Measurements from ENCODE around the gene DGAT2L6. TPM values are rescaled to one million over a fixed set of nuclear protein-coding genes. Genes with fewer than 3 reads are reported as not detected.
"Not testable (repeated sequence)": the region's sequence is repeated elsewhere in the genome, so short reads cannot be mapped to it uniquely, and the experiment has no call there.

DGAT2L6 gene
- total RNA-seq, 2 donors from 2014 or later: not detected

GRCh38 chrX:70169281-70169680 is 8.0 kb upstream of the DGAT2L6 start:
- Mint-ChIP-seq H3K4me1 (ENCODE audit: low read depth in 2 of 2) (no peaks in the 10 kb centered on the region), H3K36me3 (no peaks in the 10 kb centered on the region), H3K9me3 (no peaks in the 10 kb centered on the region), H3K27me3 (peaks cover 0 to 6% of the 10 kb centered on the region in 2 donors), H3K4me3 (no peak overlapping the region), H3K27ac (no peak overlapping the region)
- no peak for ATAC-seq
- DNase-seq (ENCODE audit: low spot score): no peak

GRCh38 chrX:70171624-70172023 is 5.7 kb upstream of the DGAT2L6 start:
- DNase-seq (ENCODE audit: low spot score) (no peak), ATAC-seq (no peak)
- no peak overlapping the region for H3K27ac Mint-ChIP-seq
- no peaks in the 10 kb centered on the region for H3K9me3 Mint-ChIP-seq
- no peak overlapping the region for H3K4me3 Mint-ChIP-seq
- peaks cover 0 to 10% of the 10 kb centered on the region in 2 donors for H3K27me3 Mint-ChIP-seq
- H3K4me1 Mint-ChIP-seq (ENCODE audit: low read depth in 2 of 2): no peaks in the 10 kb centered on the region
- no peaks in the 10 kb centered on the region for H3K36me3 Mint-ChIP-seq

GRCh38 chrX:70172221-70172620 is 5.1 kb upstream of the DGAT2L6 start:
- no peak overlapping the region for H3K27ac Mint-ChIP-seq
- peaks cover 0 to 10% of the 10 kb centered on the region in 2 donors for H3K27me3 Mint-ChIP-seq
- no peak overlapping the region for H3K4me3 Mint-ChIP-seq
- no peak for DNase-seq (ENCODE audit: low spot score)
- no peaks in the 10 kb centered on the region for H3K36me3 Mint-ChIP-seq
- no peaks in the 10 kb centered on the region for H3K9me3 Mint-ChIP-seq
- no peak for ATAC-seq
- peaks cover 5 to 6% of the 10 kb centered on the region in 2 donors for H3K4me1 Mint-ChIP-seq (ENCODE audit: low read depth in 2 of 2)

- peaks cover 5 to 7% of the 10 kb centered on the region in 2 donors for H3K4me1 Mint-ChIP-seq (ENCODE audit: low read depth in 2 of 2)
- ATAC-seq: no peak
- no peak overlapping the region for H3K27ac Mint-ChIP-seq
- no peaks in the 10 kb centered on the region for H3K9me3 Mint-ChIP-seq
- H3K27me3 Mint-ChIP-seq: peaks cover 0 to 10% of the 10 kb centered on the region in 2 donors
- H3K36me3 Mint-ChIP-seq: no peaks in the 10 kb centered on the region
- no peak overlapping the region for H3K4me3 Mint-ChIP-seq
- no peak for DNase-seq (ENCODE audit: low spot score)
Observed at GRCh38 chrX:70172964-70173363, 4.3 kb upstream of the DGAT2L6 start.

GRCh38 chrX:70174754-70175153 is 2.5 kb upstream of the DGAT2L6 start:
- peaks cover 0 to 10% of the 10 kb centered on the region in 2 donors for H3K27me3 Mint-ChIP-seq
- no peak overlapping the region for H3K4me3 Mint-ChIP-seq
- H3K9me3 Mint-ChIP-seq: no peaks in the 10 kb centered on the region
- no peaks in the 10 kb centered on the region for H3K36me3 Mint-ChIP-seq
- peaks cover 5 to 7% of the 10 kb centered on the region in 2 donors for H3K4me1 Mint-ChIP-seq (ENCODE audit: low read depth in 2 of 2)
- DNase-seq (ENCODE audit: low spot score): no peak
- ATAC-seq: no peak
- H3K27ac Mint-ChIP-seq: no peak overlapping the region

GRCh38 chrX:70175338-70175737 is 1.9 kb upstream of the DGAT2L6 start:
- ATAC-seq (no peak), DNase-seq (ENCODE audit: low spot score) (no peak)
- H3K4me3 Mint-ChIP-seq: no peak overlapping the region
- H3K4me1 Mint-ChIP-seq (ENCODE audit: low read depth in 2 of 2): peaks cover 5 to 7% of the 10 kb centered on the region in 2 donors
- no peaks in the 10 kb centered on the region for H3K9me3 Mint-ChIP-seq
- H3K27me3 Mint-ChIP-seq: peaks cover 0 to 10% of the 10 kb centered on the region in 2 donors
- H3K27ac Mint-ChIP-seq: no peak overlapping the region
- H3K36me3 Mint-ChIP-seq: no peaks in the 10 kb centered on the region

GRCh38 chrX:70183091-70183490 is 5.8 kb downstream of the DGAT2L6 start:
- no peak overlapping the region for H3K4me3 Mint-ChIP-seq

GRCh38 chrX:70190225-70190624 is 12.9 kb downstream of the DGAT2L6 start:
- no peak for ATAC-seq
- Mint-ChIP-seq H3K4me1 (ENCODE audit: low read depth in 2 of 2) (no peaks in the 10 kb centered on the region), H3K27me3 (peaks cover 27 to 32% of the 10 kb centered on the region in 2 donors), H3K4me3 (no peak overlapping the region), H3K36me3 (peaks cover 9% of the 10 kb centered on the region), H3K27ac (no peak overlapping the region), H3K9me3 (no peaks in the 10 kb centered on the region)
- DNase-seq (ENCODE audit: low spot score): no peak

More at GRCh38 chrX:70183091-70183490, 5.8 kb downstream of the DGAT2L6 start:
- Mint-ChIP-seq H3K36me3 (no peaks in the 10 kb centered on the region), H3K27me3 (peaks cover 6 to 22% of the 10 kb centered on the region in 2 donors), H3K27ac (no peak overlapping the region), H3K4me1 (ENCODE audit: low read depth in 2 of 2) (no peaks in the 10 kb centered on the region), H3K9me3 (no peaks in the 10 kb centered on the region)
- DNase-seq (ENCODE audit: low spot score) (no peak), ATAC-seq (no peak)

- DNase-seq (ENCODE audit: low spot score) (peak; percentile 62), ATAC-seq (peak; percentile 53 to 67)
- Mint-ChIP-seq H3K4me3 (no peak overlapping the region), H3K4me1 (ENCODE audit: low read depth in 2 of 2) (peaks cover 4 to 5% of the 10 kb centered on the region in 2 donors), H3K27ac (no peak overlapping the region), H3K27me3 (peaks cover 6 to 28% of the 10 kb centered on the region in 2 donors), H3K36me3 (no peaks in the 10 kb centered on the region), H3K9me3 (no peaks in the 10 kb centered on the region)
Observed at GRCh38 chrX:70196961-70197720, 19.9 kb downstream of the DGAT2L6 start.

- peaks cover 4 to 5% of the 10 kb centered on the region in 2 donors for H3K4me1 Mint-ChIP-seq (ENCODE audit: low read depth in 2 of 2)
- peaks cover 6 to 32% of the 10 kb centered on the region in 2 donors for H3K27me3 Mint-ChIP-seq
- no peak for DNase-seq (ENCODE audit: low spot score)
- H3K27ac Mint-ChIP-seq: no peak overlapping the region
- H3K9me3 Mint-ChIP-seq: no peaks in the 10 kb centered on the region
- no peak for ATAC-seq
- H3K4me3 Mint-ChIP-seq: no peak overlapping the region
- no peaks in the 10 kb centered on the region for H3K36me3 Mint-ChIP-seq
Observed at GRCh38 chrX:70201732-70202131, 24.4 kb downstream of the DGAT2L6 start.

GRCh38 chrX:70208479-70208878 is 31.2 kb downstream of the DGAT2L6 start:
- no peaks in the 10 kb centered on the region for H3K4me1 Mint-ChIP-seq (ENCODE audit: low read depth in 2 of 2)
- H3K36me3 Mint-ChIP-seq: no peaks in the 10 kb centered on the region
- H3K27ac Mint-ChIP-seq: no peak overlapping the region
- ATAC-seq (no peak), DNase-seq (ENCODE audit: low spot score) (no peak)
- no peak overlapping the region for H3K4me3 Mint-ChIP-seq
- H3K27me3 Mint-ChIP-seq: peaks cover 12 to 21% of the 10 kb centered on the region in 2 donors
- no peaks in the 10 kb centered on the region for H3K9me3 Mint-ChIP-seq

GRCh38 chrX:70209570-70209969 is 32.3 kb downstream of the DGAT2L6 start:
- not testable (repeated sequence) for H3K27ac Mint-ChIP-seq; H3K4me1 Mint-ChIP-seq (ENCODE audit: low read depth in 2 of 2); H3K4me3 Mint-ChIP-seq

GRCh38 chrX:70219938-70220764 is 42.9 kb downstream of the DGAT2L6 start:
- H3K27me3 Mint-ChIP-seq: peaks cover 0 to 3% of the 10 kb centered on the region in 2 donors
- no peak for DNase-seq (ENCODE audit: low spot score)
- no peaks in the 10 kb centered on the region for H3K9me3 Mint-ChIP-seq
- H3K4me1 Mint-ChIP-seq (ENCODE audit: low read depth in 2 of 2): no peaks in the 10 kb centered on the region
- H3K27ac Mint-ChIP-seq: no peak overlapping the region
- ATAC-seq: peak in 1 of 2 donors; percentile 11
- no peak overlapping the region for H3K4me3 Mint-ChIP-seq
- no peaks in the 10 kb centered on the region for H3K36me3 Mint-ChIP-seq

More at GRCh38 chrX:70209570-70209969, 32.3 kb downstream of the DGAT2L6 start:
- not testable (repeated sequence) for ATAC-seq; H3K36me3 Mint-ChIP-seq; H3K9me3 Mint-ChIP-seq; DNase-seq (ENCODE audit: low spot score)
- H3K27me3 Mint-ChIP-seq: peaks cover 14 to 17% of the 10 kb centered on the region in 2 donors

- Mint-ChIP-seq H3K27ac (no peak overlapping the region), H3K9me3 (no peaks in the 10 kb centered on the region), H3K36me3 (no peaks in the 10 kb centered on the region), H3K4me1 (ENCODE audit: low read depth in 2 of 2) (no peaks in the 10 kb centered on the region), H3K27me3 (peaks cover 0 to 7% of the 10 kb centered on the region in 2 donors), H3K4me3 (no peak overlapping the region)
- DNase-seq (ENCODE audit: low spot score) (no peak), ATAC-seq (no peak)
Observed at GRCh38 chrX:70226048-70226447, 48.8 kb downstream of the DGAT2L6 start.
